Eye (tissue), 1 donor: Measurements from ENCODE around the gene CSMD2.
"Not testable (repeated sequence)": the region's sequence is repeated elsewhere in the genome, so short reads cannot be mapped to it uniquely, and the experiment has no call there.

Experiments
- DNase-seq: peaks from one replicate; pipeline ENCODE4 v3.0.0-alpha.2; 2015

CSMD2 gene

DNA sequence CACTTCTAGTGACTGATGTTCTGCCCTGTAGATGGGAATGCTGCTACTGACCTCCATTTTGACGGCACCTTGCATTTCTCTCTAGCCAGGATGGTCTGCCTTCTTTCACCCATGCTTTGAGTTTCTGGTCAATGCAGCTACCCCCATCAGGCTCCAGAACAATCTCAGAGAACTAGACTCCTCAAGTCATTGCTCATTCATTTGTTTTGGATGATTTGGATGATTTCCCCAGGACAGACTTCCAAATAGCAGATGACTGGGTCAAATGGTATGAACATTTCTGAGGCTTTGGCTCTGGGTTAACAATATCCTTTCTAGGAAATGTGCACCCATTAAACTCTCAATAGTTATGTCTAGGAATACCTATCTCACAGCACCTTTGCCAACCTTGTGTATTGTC lies 63.9 kb downstream of the CSMD2 start:
- DNase-seq, result no peak

DNA sequence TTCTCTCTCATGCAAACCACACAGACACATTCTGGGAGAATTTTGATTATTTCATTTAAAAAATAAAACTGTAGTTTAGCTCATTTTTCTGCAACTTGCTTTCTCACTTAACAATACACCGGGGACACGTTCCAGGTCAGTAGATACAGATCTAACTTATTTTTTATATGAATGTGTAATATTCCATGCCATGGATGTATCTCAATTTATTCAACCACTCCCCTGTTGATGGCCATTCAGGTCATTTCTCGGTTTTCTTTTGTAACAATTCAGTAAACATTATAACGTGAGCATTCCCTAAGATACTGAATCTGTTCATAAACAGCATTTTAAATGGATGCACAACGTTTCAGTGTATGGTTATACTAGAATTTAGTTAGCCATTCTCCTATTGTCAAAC lies 64.7 kb downstream of the CSMD2 start:
- no peak for DNase-seq

- not testable (repeated sequence) for DNase-seq
Observed at GRCh38 chr1:34092399-34092798, 72.6 kb downstream of the CSMD2 start.

- DNase-seq, result no peak
Observed at GRCh38 chr1:34089731-34090130, 75.3 kb downstream of the CSMD2 start.

GRCh38 chr1:34087986-34088385 lies 77.0 kb downstream of the CSMD2 start:
- no peak for DNase-seq

DNA sequence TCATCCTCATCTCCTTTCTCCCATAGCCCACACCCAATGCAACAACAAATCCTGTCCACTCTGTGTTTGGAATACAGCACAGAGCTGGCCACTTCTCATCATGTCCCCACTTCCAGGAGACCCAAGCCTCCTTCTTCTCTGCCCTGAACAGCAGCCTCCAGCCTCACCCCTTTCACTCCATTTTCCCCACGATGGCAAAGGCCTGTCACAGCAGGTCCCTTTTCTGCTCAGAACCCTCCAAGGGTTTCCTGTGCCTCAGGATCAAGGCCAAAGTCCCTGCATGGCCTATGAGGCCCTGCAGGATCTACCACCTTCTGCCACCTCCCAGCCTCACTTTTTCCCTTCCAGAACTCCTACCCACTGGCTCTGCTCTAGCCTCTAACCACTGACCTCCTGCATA lies 78.5 kb downstream of the CSMD2 start:
- no peak for DNase-seq

GRCh38 chr1:34083974-34084373 lies 81.1 kb downstream of the CSMD2 start:
- DNase-seq, result no peak

GRCh38 chr1:34082085-34082670 lies 82.9 kb downstream of the CSMD2 start:
- DNase-seq, result not testable (repeated sequence)

- no peak for DNase-seq
Observed at GRCh38 chr1:34078383-34078782, 86.6 kb downstream of the CSMD2 start.

GRCh38 chr1:34075576-34075975 lies 89.5 kb downstream of the CSMD2 start:
- DNase-seq, result no peak

GRCh38 chr1:34073028-34073695 lies 91.9 kb downstream of the CSMD2 start:
- no peak for DNase-seq

GRCh38 chr1:34070201-34070836 lies 94.7 kb downstream of the CSMD2 start:
- no peak for DNase-seq

DNA sequence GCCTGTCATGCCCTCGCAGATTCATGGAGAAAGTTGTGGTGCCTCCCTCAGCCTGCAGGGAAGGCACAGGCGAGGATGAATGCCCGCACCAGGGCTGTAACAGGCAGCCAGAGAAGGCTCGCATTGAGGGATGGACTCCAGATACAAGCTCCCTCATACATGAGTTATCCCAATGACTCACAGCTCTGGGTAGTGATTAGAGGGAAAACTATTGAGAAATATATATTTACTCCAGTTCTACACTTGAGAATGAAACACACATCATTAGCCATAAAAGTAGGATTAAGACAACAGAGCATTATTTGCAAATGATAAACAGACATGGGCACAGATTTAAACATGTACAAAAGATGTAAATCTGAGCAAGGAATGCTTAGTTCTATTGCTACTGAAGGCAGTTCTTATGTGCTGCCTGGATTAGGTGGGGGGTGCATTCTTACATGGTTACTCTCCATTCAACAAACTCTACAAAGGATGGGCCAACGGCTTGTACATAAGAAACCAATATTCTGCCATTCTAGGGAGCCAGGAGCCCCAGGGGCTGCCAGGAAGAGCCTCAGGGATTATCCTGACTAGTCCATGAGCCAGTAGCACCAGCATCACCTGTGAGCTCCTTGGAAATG lies 97.9 kb downstream of the CSMD2 start:
- DNase-seq, result no peak

DNA sequence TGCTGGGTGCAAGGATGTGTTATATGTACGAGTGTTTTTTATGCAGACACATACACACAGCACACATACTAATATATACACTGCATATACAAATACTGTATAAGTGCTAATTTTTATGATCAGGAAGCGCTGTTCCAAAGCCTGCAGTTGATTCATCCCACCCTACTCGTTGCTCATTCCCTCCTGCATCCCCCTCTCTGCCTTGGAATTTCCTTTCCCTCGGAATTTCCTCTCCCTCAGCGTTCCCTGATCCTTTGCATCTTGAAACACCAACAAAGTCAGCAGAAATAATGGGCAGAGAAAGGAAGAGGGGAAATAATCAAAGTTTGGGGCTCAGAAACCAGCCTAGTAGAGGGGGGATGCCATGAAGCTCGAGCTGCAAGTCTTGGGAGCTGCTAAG lies 98.9 kb downstream of the CSMD2 start:
- DNase-seq, result no peak

GRCh38 chr1:34065498-34065897 lies 99.5 kb downstream of the CSMD2 start:
- no peak for DNase-seq

- DNase-seq, result no peak
Observed at GRCh38 chr1:34060901-34061415, 104.1 kb downstream of the CSMD2 start.

- DNase-seq, result no peak
Observed at GRCh38 chr1:34060187-34060730, 104.8 kb downstream of the CSMD2 start.

DNA sequence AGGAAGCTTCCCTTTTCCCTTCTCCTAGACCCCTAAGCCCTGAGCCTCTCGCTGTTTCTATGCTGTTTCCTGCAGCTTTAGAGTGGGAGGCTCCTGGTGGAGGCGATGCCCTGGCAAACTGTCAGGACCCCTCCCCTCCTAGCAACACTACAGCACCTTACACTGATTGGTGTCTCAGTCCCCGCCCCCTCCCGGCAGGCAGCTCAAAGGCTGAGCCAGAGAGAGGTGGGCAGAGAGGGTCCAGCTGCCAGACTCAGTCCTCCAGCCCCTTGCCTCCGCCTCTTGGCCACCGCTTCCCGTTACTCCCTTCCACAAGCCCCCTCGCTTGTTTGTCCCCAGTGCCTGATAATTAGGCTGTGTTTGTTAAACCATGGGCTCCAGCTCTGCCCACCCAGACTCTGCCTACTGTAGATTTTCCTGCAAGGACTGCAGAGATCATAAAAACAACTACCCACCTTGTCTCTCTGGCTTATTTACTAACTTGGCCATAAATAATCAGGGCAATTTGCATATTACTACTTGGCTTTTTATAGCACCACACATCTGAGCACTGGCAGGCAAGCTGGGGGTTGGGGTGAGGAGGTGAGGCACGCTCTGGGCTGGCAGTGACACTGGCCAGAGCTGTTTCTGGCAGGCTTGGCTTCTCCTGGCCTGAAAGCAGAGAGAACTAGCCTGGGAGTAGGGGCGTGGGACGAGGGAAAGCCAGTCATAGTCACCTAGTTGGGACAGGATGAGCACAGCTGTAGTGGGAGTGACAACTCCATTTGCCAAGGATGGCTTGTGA lies 107.5 kb downstream of the CSMD2 start:
- DNase-seq, result peak; percentile 31

GRCh38 chr1:34055818-34056217 lies 109.2 kb downstream of the CSMD2 start:
- DNase-seq, result no peak

GRCh38 chr1:34054920-34055319 lies 110.1 kb downstream of the CSMD2 start:
- DNase-seq, result no peak

DNA sequence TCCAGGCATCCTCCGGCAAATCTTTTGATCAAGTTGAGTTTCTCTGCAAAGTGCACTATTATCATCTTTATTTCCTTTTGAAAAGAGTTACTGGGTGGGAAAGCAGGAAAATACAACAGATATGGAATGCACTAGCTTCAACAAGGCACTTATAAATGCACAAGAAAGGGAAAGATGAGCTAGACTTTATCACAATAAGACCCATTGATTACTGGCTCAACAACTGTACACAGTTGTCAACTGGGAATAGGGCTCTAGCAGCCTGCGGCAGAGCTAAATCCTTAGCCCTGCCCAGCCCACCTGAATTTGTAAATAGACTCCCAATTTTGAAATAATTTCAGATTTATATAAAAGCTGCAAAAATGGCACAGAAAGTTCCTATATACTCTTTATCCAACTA lies 111.4 kb downstream of the CSMD2 start:
- DNase-seq, result no peak

- no peak for DNase-seq
Observed at GRCh38 chr1:34052565-34052964, 112.5 kb downstream of the CSMD2 start.
